DOHH2 (cell line): Measurements from ENCODE around the gene CHD5.

ENCODE experiments used
- H3F3A ChIP-seq: fragments of 200-600 bp; sonication (generic), shearing (Covaris generic); 2 replicates; pipeline ENCODE4 v1.6.0; 2016; ENCODE audit warnings: antibody characterized with exemption, mild to moderate bottlenecking; ENCODE audit not compliant: control insufficient read depth, insufficient read depth
- H3K27ac ChIP-seq: fragments of 200-600 bp; sonication (generic); 2 replicates; pipeline ENCODE4 v1.5.1; 2014; ENCODE audit warnings: low read depth, mild to moderate bottlenecking, low read length, moderate library complexity
- H3K27me3 ChIP-seq: fragments of 200-600 bp; sonication (generic); 2 replicates; pipeline ENCODE4 v1.6.1; 2014; ENCODE audit warnings: mild to moderate bottlenecking, low read length, mixed read lengths; ENCODE audit not compliant: control insufficient read depth
- H3K36me3 ChIP-seq: fragments of 200-600 bp; sonication (generic); 2 replicates; pipeline ENCODE4 v1.6.1; 2014; ENCODE audit warnings: mild to moderate bottlenecking, low read length, moderate library complexity, mixed read lengths; ENCODE audit not compliant: control insufficient read depth
- H3K4me1 ChIP-seq: fragments of 200-600 bp; sonication (generic); 2 replicates; pipeline ENCODE4 v1.6.1; 2014; ENCODE audit warnings: mild to moderate bottlenecking, low read length, mixed read lengths; ENCODE audit not compliant: control insufficient read depth
- H3K4me2 ChIP-seq: fragments of 200-600 bp; sonication (generic); 2 replicates; pipeline ENCODE4 v1.6.0; 2014; ENCODE audit warnings: mild to moderate bottlenecking, low read length, moderate library complexity
- H3K4me3 ChIP-seq: fragments of 200-600 bp; sonication (generic); 2 replicates; pipeline ENCODE4 v1.5.1; 2014; ENCODE audit warnings: mild to moderate bottlenecking, low read length, mixed read lengths
- H3K79me2 ChIP-seq: fragments of 200-600 bp; sonication (generic); 2 replicates; pipeline ENCODE4 v1.6.1; 2014; ENCODE audit warnings: mild to moderate bottlenecking, low read length, mixed read lengths; ENCODE audit not compliant: control insufficient read depth
- H3K9me2 ChIP-seq: fragments of 200-600 bp; sonication (generic); replicated peaks from 2 replicates; pipeline ENCODE4 v1.6.1; 2014; ENCODE audit warnings: mild to moderate bottlenecking, low read length, mixed read lengths; ENCODE audit not compliant: control insufficient read depth
- H3K9me3 ChIP-seq: fragments of 200-600 bp; sonication (generic); 2 replicates; pipeline ENCODE4 v1.6.1; 2014; ENCODE audit warnings: antibody characterized with exemption, low read length, mixed read lengths; ENCODE audit not compliant: control insufficient read depth, insufficient read depth
- H4K20me1 ChIP-seq: fragments of 200-600 bp; sonication (generic); 2 replicates; pipeline ENCODE4 v1.6.0; 2014; ENCODE audit warnings: low read depth, mild to moderate bottlenecking, antibody characterized with exemption, low read length, moderate library complexity; ENCODE audit not compliant: control insufficient read depth, insufficient read depth
- EZH2phosphoT487 ChIP-seq: fragments of 200-600 bp; sonication (generic); IDR thresholded peaks from 2 replicates; pipeline ENCODE4 v1.6.1; 2017; ENCODE audit warnings: borderline replicate concordance, mild to moderate bottlenecking, antibody characterized with exemption, low read length, moderate library complexity, mixed read lengths
- TF ChIP-seq, protein P1 (sequence below): fragments of 200-600 bp; sonication (generic); IDR thresholded peaks from one replicate; pipeline ENCODE4 v1.5.1; 2014; ENCODE audit warnings: antibody characterized with exemption, mild to moderate bottlenecking, low read depth, low read length; ENCODE audit not compliant: poor library complexity, severe bottlenecking

CHD5 gene

DNA sequence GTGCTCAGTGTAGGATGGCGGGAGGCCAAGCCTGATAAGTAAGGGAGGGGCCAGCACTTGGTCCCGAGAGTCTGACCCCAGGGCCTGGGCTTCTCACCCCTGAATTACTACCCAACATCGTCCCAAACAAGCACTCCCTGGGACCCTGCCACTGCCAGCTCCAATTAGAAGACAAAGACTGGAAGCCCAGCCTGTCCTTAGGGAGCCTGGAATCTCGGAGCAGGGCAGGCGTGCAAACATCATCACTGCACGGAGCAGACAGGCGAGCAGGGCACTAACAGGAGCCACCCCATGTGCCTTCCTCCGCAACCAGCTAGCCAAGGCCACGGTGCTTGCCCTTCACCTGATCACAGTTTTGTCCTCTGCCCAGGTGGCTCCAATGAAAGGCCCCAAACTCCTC is 111.2 kb downstream of the CHD5 start:
- no peaks in the 10 kb centered on the region for H3K4me1 ChIP-seq
- TF ChIP-seq, protein P1, sequence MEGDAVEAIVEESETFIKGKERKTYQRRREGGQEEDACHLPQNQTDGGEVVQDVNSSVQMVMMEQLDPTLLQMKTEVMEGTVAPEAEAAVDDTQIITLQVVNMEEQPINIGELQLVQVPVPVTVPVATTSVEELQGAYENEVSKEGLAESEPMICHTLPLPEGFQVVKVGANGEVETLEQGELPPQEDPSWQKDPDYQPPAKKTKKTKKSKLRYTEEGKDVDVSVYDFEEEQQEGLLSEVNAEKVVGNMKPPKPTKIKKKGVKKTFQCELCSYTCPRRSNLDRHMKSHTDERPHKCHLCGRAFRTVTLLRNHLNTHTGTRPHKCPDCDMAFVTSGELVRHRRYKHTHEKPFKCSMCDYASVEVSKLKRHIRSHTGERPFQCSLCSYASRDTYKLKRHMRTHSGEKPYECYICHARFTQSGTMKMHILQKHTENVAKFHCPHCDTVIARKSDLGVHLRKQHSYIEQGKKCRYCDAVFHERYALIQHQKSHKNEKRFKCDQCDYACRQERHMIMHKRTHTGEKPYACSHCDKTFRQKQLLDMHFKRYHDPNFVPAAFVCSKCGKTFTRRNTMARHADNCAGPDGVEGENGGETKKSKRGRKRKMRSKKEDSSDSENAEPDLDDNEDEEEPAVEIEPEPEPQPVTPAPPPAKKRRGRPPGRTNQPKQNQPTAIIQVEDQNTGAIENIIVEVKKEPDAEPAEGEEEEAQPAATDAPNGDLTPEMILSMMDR: no peak
- TF ChIP-seq EZH2phosphoT487: no peak
- H3K27me3 ChIP-seq: no peaks in the 10 kb centered on the region
- H3K4me2 ChIP-seq: no peak overlapping the region
- H3K27ac ChIP-seq: no peak overlapping the region
- no peaks in the 10 kb centered on the region for H3K79me2 ChIP-seq
- no peaks in the 10 kb centered on the region for H3F3A ChIP-seq
- no peaks in the 10 kb centered on the region for H4K20me1 ChIP-seq
- no peak overlapping the region for H3K4me3 ChIP-seq
- H3K9me2 ChIP-seq: no peaks in the 10 kb centered on the region
- H3K36me3 ChIP-seq: no peaks in the 10 kb centered on the region
- H3K9me3 ChIP-seq: no peaks in the 10 kb centered on the region

DNA sequence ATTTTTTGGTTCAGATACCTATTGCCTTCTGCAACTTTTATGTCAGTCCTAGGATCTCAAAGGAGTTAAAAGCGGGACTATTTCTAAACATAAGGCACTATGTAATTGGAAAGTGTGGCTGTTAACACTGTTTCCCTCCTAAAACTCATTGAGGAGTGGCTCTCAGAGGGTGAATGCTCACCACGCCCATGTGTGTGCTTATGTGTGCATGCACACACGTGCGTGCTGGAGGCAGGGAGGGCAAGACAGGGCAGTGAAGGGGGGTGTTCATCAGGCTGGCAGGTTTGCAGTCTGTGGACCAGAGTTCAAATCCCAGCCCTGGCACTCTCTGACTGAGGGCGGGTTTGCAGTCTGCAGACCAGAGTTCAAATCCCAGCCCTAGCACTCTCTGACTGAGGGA is 112.0 kb downstream of the CHD5 start:
- Histone ChIP-seq H4K20me1 (no peaks in the 10 kb centered on the region), H3K9me3 (no peaks in the 10 kb centered on the region)

DNA sequence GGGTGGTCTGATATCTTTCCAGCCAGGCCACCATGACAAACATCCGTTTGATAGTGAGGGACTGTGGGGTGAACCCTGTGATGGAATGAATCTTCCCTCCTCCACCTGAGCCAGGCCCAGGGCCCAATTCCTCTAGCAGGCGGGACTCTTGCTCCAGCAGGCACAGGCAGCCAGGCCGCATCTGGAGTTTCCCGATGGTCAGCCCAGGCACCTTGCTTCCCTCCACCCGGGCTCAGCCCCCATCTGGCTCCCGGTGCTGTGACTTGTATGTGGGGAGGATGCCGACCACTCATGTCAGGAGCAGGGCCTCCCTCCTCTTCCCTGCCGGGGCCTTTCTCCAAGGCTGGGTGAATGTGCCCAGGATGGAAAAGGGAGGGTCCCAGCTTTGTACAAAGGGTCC is 113.4 kb downstream of the CHD5 start:
- H3K9me3 ChIP-seq: no peaks in the 10 kb centered on the region
- no peak overlapping the region for H3K27ac ChIP-seq
- no peaks in the 10 kb centered on the region for H4K20me1 ChIP-seq
- TF ChIP-seq, protein P1: no peak
- no peak for TF ChIP-seq EZH2phosphoT487
- H3K9me2 ChIP-seq: no peaks in the 10 kb centered on the region
- no peaks in the 10 kb centered on the region for H3K36me3 ChIP-seq
- no peaks in the 10 kb centered on the region for H3K79me2 ChIP-seq
- no peaks in the 10 kb centered on the region for H3K4me1 ChIP-seq
- no peaks in the 10 kb centered on the region for H3K27me3 ChIP-seq
- no peak overlapping the region for H3K4me2 ChIP-seq
- H3K4me3 ChIP-seq: no peak overlapping the region
- no peaks in the 10 kb centered on the region for H3F3A ChIP-seq

More for the DNA sequence above, 112.0 kb downstream of the CHD5 start:
- H3K4me1 ChIP-seq: no peaks in the 10 kb centered on the region
- H3K4me3 ChIP-seq: no peak overlapping the region
- H3K9me2 ChIP-seq: no peaks in the 10 kb centered on the region
- H3K27ac ChIP-seq: no peak overlapping the region
- no peaks in the 10 kb centered on the region for H3F3A ChIP-seq
- no peaks in the 10 kb centered on the region for H3K27me3 ChIP-seq
- TF ChIP-seq EZH2phosphoT487: no peak
- TF ChIP-seq, protein P1: no peak
- no peak overlapping the region for H3K4me2 ChIP-seq
- no peaks in the 10 kb centered on the region for H3K36me3 ChIP-seq
- H3K79me2 ChIP-seq: no peaks in the 10 kb centered on the region
